ENCODE measurements around the gene HIVEP3. TPM values are rescaled to one million over a fixed set of nuclear protein-coding genes. Genes with fewer than 3 reads are reported as not detected.

The HIVEP3 gene
- total RNA-seq, 1 experiment from 2014 or later = 1.4 TPM

DNA sequence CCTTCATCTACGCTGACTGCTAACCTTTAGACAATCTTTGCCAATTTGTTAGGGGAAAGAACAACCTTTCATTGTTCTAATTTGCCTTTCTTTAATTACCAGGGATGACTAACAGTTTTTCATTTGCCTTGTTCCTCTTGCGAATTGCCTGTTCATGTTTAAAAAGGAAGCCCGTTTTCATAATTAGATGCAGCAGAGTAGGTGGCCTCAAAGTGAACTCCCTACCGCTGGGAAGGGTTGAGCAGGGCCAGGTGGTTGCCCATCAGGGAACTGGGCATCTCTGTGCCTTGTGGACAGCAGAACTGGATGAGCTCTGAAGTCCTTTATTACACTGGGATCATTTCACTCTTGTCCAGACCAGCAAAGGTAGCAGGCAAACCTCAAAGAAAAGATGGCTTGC, 59.0 kb downstream of the HIVEP3 start:
- H3K23ac ChIP-seq (ENCODE audit: insufficient read length, low read depth, low read length) = no peak overlapping the region
- no peak overlapping the region for H3T11ph ChIP-seq (ENCODE audit: low read length)
- TF ChIP-seq, protein P1, sequence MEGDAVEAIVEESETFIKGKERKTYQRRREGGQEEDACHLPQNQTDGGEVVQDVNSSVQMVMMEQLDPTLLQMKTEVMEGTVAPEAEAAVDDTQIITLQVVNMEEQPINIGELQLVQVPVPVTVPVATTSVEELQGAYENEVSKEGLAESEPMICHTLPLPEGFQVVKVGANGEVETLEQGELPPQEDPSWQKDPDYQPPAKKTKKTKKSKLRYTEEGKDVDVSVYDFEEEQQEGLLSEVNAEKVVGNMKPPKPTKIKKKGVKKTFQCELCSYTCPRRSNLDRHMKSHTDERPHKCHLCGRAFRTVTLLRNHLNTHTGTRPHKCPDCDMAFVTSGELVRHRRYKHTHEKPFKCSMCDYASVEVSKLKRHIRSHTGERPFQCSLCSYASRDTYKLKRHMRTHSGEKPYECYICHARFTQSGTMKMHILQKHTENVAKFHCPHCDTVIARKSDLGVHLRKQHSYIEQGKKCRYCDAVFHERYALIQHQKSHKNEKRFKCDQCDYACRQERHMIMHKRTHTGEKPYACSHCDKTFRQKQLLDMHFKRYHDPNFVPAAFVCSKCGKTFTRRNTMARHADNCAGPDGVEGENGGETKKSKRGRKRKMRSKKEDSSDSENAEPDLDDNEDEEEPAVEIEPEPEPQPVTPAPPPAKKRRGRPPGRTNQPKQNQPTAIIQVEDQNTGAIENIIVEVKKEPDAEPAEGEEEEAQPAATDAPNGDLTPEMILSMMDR (conservative IDR thresholded peaks at IDR 0.05) = no peak
- H3K14ac ChIP-seq (ENCODE audit: insufficient read depth, low read length) = no peak overlapping the region
- no CpG with 5 or more reads among the region's 4 CpGs for WGBS (ENCODE audit: extremely low coverage, insufficient read length, low lambda C conversion rate)
- no peak overlapping the region for H3K27ac ChIP-seq (ENCODE audit: insufficient read length, low read depth, low read length)
- no peak overlapping the region for H3K4me2 ChIP-seq (ENCODE audit: insufficient read depth, insufficient read length, low read length)
- no peak overlapping the region for H2BK20ac ChIP-seq (ENCODE audit: low read depth, low read length, poor library complexity, severe bottlenecking)
- peaks cover 5% of the 10 kb centered on the region for H3K27me3 Mint-ChIP-seq (ENCODE audit: low read depth)
- H3K18ac ChIP-seq (ENCODE audit: insufficient read length, low read depth, low read length) = no peak overlapping the region
- no peaks in the 10 kb centered on the region for H3K23me2 ChIP-seq (ENCODE audit: insufficient read length, low read depth, low read length, poor library complexity, severe bottlenecking)
- no peaks in the 10 kb centered on the region for H3K79me1 ChIP-seq (ENCODE audit: insufficient read depth, low read depth, low read length, poor library complexity, severe bottlenecking)
- no peaks in the 10 kb centered on the region for H3K27me3 ChIP-seq (ENCODE audit: insufficient read depth, low read length)
- H2BK12ac ChIP-seq (ENCODE audit: insufficient read length, low read depth, low read length) = no peak overlapping the region
- no peak overlapping the region for H2BK5ac ChIP-seq (ENCODE audit: insufficient read length, low read length)
- no peak overlapping the region for H3K27ac Mint-ChIP-seq
- H3K4ac ChIP-seq (ENCODE audit: low read depth, low read length) = no peak overlapping the region
- no peak overlapping the region for H2AFZ ChIP-seq (ENCODE audit: low read length)
- no peaks in the 10 kb centered on the region for H3K36me3 Mint-ChIP-seq (ENCODE audit: insufficient read depth in 1 of 3, low read depth in 3 of 3)
- no peaks in the 10 kb centered on the region for H3K79me2 ChIP-seq (ENCODE audit: insufficient read depth, low read length)
- DNase-seq = no peak
- H3K9ac ChIP-seq (ENCODE audit: extremely low read depth, insufficient read length, low read length) = no peak overlapping the region
- H4K91ac ChIP-seq (ENCODE audit: insufficient read length, low read depth, low read length) = no peak overlapping the region
- peaks cover 10% of the 10 kb centered on the region; the same call in 1 of the 2 replicates for H3K4me1 ChIP-seq (ENCODE audit: insufficient read depth, low read length)
- H3K9me3 ChIP-seq (ENCODE audit: control insufficient read depth, low read depth, low read length) = no peaks in the 10 kb centered on the region
- peaks cover 31 to 36% of the 10 kb centered on the region in 2 experiments for H3K4me1 Mint-ChIP-seq
- no peak overlapping the region for H4K5ac ChIP-seq (ENCODE audit: insufficient read length, low read depth, low read length)
- H3K9me3 Mint-ChIP-seq = no peaks in the 10 kb centered on the region
- H3K56ac ChIP-seq (ENCODE audit: insufficient read length, low read depth, low read length) = no peak overlapping the region
- H2BK15ac ChIP-seq (ENCODE audit: low read depth, low read length) = no peak overlapping the region
- no peak overlapping the region for H2AK5ac ChIP-seq (ENCODE audit: insufficient read length, low read length)
- H3K4me3 Mint-ChIP-seq = no peak overlapping the region
- H2BK120ac ChIP-seq (ENCODE audit: low read depth, low read length, poor library complexity, severe bottlenecking) = no peak overlapping the region
- H4K8ac ChIP-seq (replicated peaks; ENCODE audit: insufficient read length, low read depth, low read length) = no peak overlapping the region
- no peaks in the 10 kb centered on the region for H4K20me1 ChIP-seq (ENCODE audit: control insufficient read depth, insufficient read depth, insufficient read length)

Measured in H9 (cell line).